DOHH2 (cell line): Measurements from ENCODE around the gene DNAL4.

ENCODE experiments used
- H3F3A ChIP-seq: fragments of 200-600 bp; sonication (generic), shearing (Covaris generic); 2 replicates; pipeline ENCODE4 v1.6.0; 2016; ENCODE audit warnings: antibody characterized with exemption, mild to moderate bottlenecking; ENCODE audit not compliant: control insufficient read depth, insufficient read depth
- H3K27ac ChIP-seq: fragments of 200-600 bp; sonication (generic); 2 replicates; pipeline ENCODE4 v1.5.1; 2014; ENCODE audit warnings: low read depth, mild to moderate bottlenecking, low read length, moderate library complexity
- H3K27me3 ChIP-seq: fragments of 200-600 bp; sonication (generic); 2 replicates; pipeline ENCODE4 v1.6.1; 2014; ENCODE audit warnings: mild to moderate bottlenecking, low read length, mixed read lengths; ENCODE audit not compliant: control insufficient read depth
- H3K36me3 ChIP-seq: fragments of 200-600 bp; sonication (generic); 2 replicates; pipeline ENCODE4 v1.6.1; 2014; ENCODE audit warnings: mild to moderate bottlenecking, low read length, moderate library complexity, mixed read lengths; ENCODE audit not compliant: control insufficient read depth
- H3K4me1 ChIP-seq: fragments of 200-600 bp; sonication (generic); 2 replicates; pipeline ENCODE4 v1.6.1; 2014; ENCODE audit warnings: mild to moderate bottlenecking, low read length, mixed read lengths; ENCODE audit not compliant: control insufficient read depth
- H3K4me2 ChIP-seq: fragments of 200-600 bp; sonication (generic); 2 replicates; pipeline ENCODE4 v1.6.0; 2014; ENCODE audit warnings: mild to moderate bottlenecking, low read length, moderate library complexity
- H3K4me3 ChIP-seq: fragments of 200-600 bp; sonication (generic); 2 replicates; pipeline ENCODE4 v1.5.1; 2014; ENCODE audit warnings: mild to moderate bottlenecking, low read length, mixed read lengths
- H3K79me2 ChIP-seq: fragments of 200-600 bp; sonication (generic); 2 replicates; pipeline ENCODE4 v1.6.1; 2014; ENCODE audit warnings: mild to moderate bottlenecking, low read length, mixed read lengths; ENCODE audit not compliant: control insufficient read depth
- H3K9me2 ChIP-seq: fragments of 200-600 bp; sonication (generic); replicated peaks from 2 replicates; pipeline ENCODE4 v1.6.1; 2014; ENCODE audit warnings: mild to moderate bottlenecking, low read length, mixed read lengths; ENCODE audit not compliant: control insufficient read depth
- H3K9me3 ChIP-seq: fragments of 200-600 bp; sonication (generic); 2 replicates; pipeline ENCODE4 v1.6.1; 2014; ENCODE audit warnings: antibody characterized with exemption, low read length, mixed read lengths; ENCODE audit not compliant: control insufficient read depth, insufficient read depth
- H4K20me1 ChIP-seq: fragments of 200-600 bp; sonication (generic); 2 replicates; pipeline ENCODE4 v1.6.0; 2014; ENCODE audit warnings: low read depth, mild to moderate bottlenecking, antibody characterized with exemption, low read length, moderate library complexity; ENCODE audit not compliant: control insufficient read depth, insufficient read depth
- CTCF ChIP-seq: fragments of 200-600 bp; sonication (generic); IDR thresholded peaks from one replicate; pipeline ENCODE4 v1.5.1; 2014; ENCODE audit warnings: antibody characterized with exemption, mild to moderate bottlenecking, low read depth, low read length; ENCODE audit not compliant: poor library complexity, severe bottlenecking
- EZH2phosphoT487 ChIP-seq: fragments of 200-600 bp; sonication (generic); IDR thresholded peaks from 2 replicates; pipeline ENCODE4 v1.6.1; 2017; ENCODE audit warnings: borderline replicate concordance, mild to moderate bottlenecking, antibody characterized with exemption, low read length, moderate library complexity, mixed read lengths

The DNAL4 gene

DNA sequence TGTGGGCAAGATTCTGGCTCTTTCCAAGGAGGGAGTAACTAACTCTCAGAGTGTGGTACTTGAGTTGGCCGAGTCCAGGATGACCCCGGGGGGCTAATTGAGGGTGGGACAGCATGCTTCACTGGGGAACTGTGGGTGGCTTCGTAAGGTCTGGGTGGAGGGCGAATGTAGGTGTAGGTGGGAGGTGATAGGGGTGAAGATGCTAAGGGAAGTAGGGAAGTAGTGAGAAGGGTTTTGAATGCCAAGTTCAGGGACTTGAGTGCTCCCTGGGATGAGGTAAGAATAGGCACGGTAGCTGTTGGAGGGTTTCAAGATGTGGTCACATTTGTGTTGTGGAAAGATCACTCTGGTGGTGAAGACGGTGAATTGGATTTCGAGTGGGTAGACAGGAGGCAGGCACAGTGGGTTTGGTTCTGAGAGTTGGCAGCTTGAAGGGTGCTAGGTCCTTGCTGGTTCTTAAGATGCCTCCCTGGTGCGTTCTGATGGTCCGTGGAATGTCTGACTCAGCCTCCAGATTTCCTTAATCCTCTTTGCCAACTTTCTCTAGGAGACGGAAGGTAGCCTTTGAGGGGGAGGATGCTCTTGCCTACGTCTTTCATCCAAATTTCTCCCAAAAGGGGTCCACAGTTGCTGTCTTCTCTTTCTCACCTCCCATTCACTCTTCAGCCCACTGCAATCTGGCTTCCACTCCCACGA lies 2.5 kb upstream of the DNAL4 start:
- TF ChIP-seq CTCF, result no peak
- TF ChIP-seq EZH2phosphoT487, result no peak

DNA sequence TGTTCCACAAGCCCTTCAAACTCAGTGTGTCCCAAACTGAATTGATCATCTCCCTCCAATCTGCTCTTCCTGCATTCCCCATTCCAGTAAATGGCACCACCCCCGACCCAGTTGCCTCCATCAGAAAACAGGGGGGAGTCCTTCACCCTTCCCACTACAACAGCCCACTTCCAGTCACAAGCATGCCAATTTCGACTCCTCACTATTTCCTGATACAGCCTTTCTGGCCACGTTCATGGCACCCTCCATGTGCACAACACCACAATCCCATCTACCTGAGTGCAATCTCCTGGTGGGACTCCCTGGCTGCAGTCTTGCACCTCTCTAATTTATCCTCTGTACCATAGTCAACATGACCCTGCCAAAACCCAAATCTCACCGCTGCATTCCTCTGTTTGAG lies 1.6 kb upstream of the DNAL4 start:
- Histone ChIP-seq H4K20me1 (no peaks in the 10 kb centered on the region), H3K36me3 (no peaks in the 10 kb centered on the region), H3F3A (no peaks in the 10 kb centered on the region), H3K4me3 (no peak overlapping the region), H3K27ac (no peak overlapping the region), H3K4me1 (peaks cover 17% of the 10 kb centered on the region), H3K27me3 (0 out of 2 replicates have a peak, but pooled peaks cover 3% of the 10 kb centered on the region), H3K4me2 (no peak overlapping the region), H3K9me3 (peaks cover 8% of the 10 kb centered on the region; the same call in 1 of the 2 replicates), H3K79me2 (no peaks in the 10 kb centered on the region; the same call in 1 of the 2 replicates), H3K9me2 (no peaks in the 10 kb centered on the region)
- TF ChIP-seq CTCF (no peak), EZH2phosphoT487 (no peak)

More for the DNA sequence above, 2.5 kb upstream of the DNAL4 start:
- Histone ChIP-seq H4K20me1 (no peaks in the 10 kb centered on the region), H3K79me2 (no peaks in the 10 kb centered on the region; the same call in 1 of the 2 replicates), H3F3A (no peaks in the 10 kb centered on the region), H3K9me2 (no peaks in the 10 kb centered on the region), H3K27me3 (0 out of 2 replicates have a peak, but pooled peaks cover 3% of the 10 kb centered on the region), H3K4me1 (peaks cover 17% of the 10 kb centered on the region), H3K9me3 (peaks cover 8% of the 10 kb centered on the region; the same call in 1 of the 2 replicates), H3K27ac (no peak overlapping the region), H3K36me3 (no peaks in the 10 kb centered on the region), H3K4me2 (no peak overlapping the region), H3K4me3 (no peak overlapping the region)

- Histone ChIP-seq H3K9me3 (no peaks in the 10 kb centered on the region), H3F3A (no peaks in the 10 kb centered on the region), H3K36me3 (no peaks in the 10 kb centered on the region), H3K27me3 (no peaks in the 10 kb centered on the region), H3K4me2 (peak overlapping the region; percentile 91), H3K9me2 (no peaks in the 10 kb centered on the region), H3K4me1 (peaks cover 17% of the 10 kb centered on the region), H3K79me2 (no peaks in the 10 kb centered on the region; the same call in 1 of the 2 replicates), H4K20me1 (no peaks in the 10 kb centered on the region), H3K27ac (no peak overlapping the region), H3K4me3 (peak overlapping the region; percentile 79)
- TF ChIP-seq EZH2phosphoT487, result no peak
- TF ChIP-seq CTCF, result no peak
These were observed 626 bp downstream of the DNAL4 start for GRCh38 chr22:38793317-38793716.
